GM19351 (cell line): Measurements from ENCODE around the gene CEMIP.

Experiments used
- ATAC-seq: cut with Tn5 transposase; IDR thresholded peaks from one replicate; pipeline ENCODE4 v1.9.1; 2021; ENCODE audit warnings: mild to moderate bottlenecking, moderate library complexity; ENCODE audit not compliant: unreplicated experiment

CEMIP gene

DNA sequence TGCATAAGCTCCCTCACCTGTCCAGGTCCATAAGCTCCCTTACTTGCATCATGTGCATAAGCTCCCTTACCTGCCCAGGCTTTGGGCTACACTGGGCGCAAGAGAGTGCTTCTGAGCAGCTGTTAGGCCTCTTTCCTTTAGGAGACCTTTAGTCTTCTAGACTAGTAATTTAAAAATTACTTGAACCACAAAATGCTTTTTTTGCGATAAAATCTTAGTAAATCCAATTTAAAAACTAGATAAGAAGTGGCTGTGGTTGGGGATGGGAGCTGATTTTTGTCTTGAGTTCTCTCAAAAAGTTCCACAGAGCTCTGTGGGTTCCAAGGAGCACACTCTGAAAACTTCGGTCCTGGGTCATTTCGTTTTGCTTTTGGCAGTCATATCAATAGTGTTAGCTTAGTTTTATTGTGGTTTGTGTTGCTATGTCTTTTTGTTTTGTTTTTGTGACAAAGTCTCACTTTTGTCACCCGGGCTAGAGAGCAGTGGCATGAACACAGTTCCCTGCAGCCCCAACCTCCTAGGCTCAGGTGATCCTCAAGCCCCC lies 6.7 kb downstream of the CEMIP start:
- ATAC-seq: no peak

DNA sequence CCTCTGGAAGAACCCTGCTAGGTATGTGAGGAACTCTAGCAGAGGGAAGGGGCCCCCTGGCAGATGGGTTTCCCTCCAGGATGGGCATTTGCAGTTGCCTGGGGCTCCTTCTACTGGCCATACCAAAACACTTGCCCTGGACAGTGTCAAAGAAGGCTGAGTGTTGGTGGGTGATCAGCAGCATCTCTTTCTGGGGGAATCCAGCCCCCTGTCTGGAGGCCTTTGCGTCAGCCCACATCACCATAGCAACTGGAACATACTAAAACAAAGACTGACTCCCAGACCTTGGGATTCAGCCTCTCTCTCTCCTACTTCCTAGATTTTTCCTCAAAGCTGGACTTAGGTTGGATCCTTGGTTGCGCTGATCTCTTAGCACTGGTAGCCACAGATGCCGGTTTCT lies 8.1 kb downstream of the CEMIP start:
- ATAC-seq: no peak

DNA sequence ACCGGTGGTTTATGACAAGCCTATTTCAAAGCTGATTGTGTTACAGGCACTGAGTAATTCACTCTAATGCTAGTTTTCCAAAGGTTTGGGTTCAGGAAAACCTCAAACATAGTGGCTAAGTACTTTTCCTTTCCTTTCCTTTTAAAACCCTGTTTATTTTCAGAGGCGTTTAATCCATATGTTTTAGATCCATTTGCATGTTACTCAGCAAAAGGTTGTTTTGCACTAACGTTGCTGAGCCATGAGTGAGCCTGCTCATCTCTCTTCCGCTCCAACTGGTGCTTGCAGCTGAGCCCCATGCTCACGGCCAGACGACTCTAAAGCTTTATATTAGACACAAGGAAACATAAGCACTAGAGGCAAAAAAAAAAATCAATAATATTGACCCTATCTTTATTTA lies 9.4 kb downstream of the CEMIP start:
- ATAC-seq: no peak

DNA sequence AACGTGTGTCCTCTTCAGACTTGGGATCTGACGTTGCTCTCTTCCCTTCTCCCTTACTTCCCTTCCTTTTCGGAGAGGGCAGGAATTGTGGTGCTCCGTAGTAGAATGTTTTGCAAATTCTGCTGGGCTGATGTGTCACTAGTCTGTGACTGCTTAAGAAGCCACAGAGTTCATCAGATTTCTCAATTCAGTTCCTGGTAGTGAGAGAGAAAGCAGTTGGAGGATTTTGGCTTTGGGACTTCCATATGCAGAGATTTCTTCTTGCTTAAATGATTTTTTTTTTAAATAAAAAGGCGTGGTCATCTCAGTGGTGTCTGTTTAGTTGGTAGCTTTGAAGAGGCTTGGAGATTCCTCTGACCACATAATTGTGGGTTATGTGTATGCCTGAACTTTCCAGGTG lies 10.1 kb downstream of the CEMIP start:
- ATAC-seq: no peak

DNA sequence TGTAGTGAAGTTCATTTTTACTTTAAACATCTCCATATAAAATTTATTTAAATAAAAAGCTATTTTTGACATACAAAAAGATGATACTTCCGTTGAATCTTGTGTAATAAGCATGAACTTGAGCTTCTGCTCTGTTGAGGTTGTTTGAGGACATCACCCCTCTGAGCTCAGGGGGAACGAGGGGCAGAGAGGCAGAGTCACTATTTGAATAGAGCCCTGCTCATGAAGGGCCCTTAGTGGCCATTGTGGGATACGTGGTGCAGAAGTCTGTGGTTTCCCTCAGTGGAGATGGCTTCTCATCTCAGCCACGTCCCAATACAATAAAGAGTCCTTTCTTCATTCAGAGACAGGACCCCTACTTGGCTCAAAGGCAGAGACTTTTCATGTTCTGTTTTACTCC lies 10.6 kb downstream of the CEMIP start:
- no peak for ATAC-seq

DNA sequence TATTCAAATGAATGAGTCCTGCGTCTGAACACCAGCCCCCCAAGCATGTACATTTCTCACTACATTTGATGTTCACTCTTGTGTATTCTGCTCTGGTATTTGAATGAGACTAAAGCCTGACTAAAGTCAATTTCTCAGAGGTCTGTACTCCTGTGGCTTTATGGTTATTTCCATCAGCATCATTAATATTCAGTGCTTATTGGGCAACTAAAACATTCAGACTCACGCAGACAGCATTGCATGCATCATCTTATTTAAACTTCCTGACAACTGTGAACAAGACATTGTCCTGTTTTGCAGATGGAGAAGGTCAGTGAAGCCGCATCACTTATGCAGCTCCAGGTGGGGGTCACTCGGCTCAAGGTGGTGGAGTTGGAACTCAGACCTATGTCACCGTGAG lies 11.1 kb downstream of the CEMIP start:
- no peak for ATAC-seq

DNA sequence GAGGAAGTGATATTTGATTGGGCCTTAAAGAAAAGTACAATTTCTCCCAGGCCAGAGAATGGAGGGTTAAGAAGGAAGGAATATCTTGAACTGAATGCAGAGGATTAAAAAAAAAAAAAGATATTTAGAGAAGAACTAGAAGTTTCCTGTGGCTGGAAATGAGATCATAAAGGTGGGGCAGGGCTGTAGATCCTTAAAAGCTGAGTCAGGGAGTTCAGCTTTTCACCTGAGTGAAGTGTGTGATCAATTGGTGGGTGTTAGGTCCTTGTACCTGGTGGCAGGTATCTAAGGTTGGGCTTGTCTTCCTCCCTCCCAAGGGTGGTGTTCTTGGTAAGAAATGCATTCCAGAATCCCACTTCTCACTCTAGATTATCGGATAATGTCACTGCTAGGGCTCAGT lies 11.8 kb downstream of the CEMIP start:
- ATAC-seq: no peak

DNA sequence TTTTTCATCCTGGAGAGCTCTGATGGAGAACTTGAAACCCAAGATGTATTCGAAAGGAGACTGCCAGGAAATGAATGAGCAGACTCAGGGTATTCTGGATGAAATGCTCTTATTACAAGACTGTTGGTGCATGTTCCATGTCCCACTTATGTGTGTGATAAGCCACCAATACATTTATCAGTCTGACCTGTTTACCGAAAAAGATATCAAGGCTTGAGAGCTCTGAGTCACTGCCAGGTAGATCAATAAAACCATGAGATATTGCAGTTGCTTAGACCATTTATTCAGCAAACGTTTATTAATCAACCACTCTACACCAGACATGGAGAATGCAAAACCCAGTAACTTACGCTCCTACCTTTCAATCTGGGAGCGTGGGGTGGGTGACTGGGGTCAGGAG lies 17.2 kb downstream of the CEMIP start:
- ATAC-seq: no peak

DNA sequence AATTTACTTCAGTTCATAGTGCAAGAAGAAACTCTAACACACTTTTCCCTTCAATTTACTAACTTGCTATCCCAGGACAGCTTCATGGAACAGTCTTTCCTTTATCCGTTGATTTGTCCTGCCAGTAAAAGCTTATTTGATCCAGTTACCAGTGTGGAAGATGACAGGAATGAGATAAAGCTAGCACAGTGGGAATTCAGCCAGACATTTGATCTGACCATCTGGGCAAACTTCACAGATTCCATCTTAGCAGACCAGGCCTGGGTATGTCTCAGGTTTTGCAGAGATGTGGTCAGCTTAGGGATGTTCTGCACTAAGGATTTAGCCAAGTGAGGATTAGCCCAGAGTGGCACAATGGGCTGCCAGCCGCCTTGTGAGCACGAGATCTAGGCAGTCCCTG lies 19.7 kb downstream of the CEMIP start:
- ATAC-seq: no peak

DNA sequence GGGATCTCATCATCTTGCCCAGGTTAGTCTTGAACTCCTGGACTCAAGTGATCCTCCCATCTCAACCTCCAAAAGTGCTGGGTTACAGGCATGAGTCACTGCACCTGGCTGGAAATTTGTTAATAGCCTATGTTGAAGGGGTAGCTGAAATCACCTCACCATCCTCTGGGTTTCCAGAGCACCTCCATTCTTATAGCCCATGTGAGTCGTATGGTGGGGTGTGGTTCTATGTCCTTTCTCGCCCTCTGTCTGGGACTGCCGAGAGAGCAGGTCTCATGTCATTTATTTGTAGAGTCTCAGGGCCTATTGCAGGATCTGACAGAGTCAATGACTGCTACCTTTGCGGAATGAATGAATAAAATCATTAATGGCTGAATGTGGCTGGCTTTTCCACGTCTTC lies 20.9 kb downstream of the CEMIP start:
- ATAC-seq: no peak

DNA sequence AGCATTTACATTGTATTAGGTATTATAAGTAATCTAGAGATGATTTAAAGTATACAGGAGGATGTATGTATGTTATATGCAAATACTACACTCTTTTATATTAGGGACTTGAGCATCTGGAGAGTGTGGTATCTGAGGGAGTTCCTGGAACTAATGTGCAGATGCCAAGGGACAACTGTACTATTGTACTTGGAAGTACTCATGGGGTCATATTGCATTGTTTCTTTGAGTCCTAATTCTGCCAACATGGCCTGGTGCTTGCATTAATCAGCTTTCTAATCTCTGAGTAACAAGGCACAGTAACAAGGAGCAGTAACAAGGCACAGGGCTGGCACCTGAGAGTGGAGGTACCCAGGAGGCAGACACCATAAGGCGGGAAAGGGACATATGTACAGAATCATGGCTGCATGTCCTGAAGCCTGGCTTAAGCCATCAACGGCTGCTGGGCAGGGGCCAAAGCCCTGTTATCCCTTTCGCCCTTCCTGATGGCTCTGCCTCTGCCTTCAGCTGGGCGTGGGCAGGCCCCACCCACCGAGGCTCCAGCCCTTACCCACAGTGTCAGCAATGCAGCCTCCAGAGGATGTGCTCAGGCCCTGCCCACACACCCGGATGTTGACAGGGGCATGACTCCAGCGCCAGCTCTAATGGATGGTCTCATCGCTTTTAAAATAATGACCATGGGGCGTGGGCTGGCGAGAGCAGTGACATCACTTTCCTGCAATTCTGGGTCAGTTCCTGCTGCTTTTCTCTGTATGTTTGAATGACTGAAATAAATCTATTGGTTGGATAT lies 22.9 kb downstream of the CEMIP start:
- no peak for ATAC-seq

DNA sequence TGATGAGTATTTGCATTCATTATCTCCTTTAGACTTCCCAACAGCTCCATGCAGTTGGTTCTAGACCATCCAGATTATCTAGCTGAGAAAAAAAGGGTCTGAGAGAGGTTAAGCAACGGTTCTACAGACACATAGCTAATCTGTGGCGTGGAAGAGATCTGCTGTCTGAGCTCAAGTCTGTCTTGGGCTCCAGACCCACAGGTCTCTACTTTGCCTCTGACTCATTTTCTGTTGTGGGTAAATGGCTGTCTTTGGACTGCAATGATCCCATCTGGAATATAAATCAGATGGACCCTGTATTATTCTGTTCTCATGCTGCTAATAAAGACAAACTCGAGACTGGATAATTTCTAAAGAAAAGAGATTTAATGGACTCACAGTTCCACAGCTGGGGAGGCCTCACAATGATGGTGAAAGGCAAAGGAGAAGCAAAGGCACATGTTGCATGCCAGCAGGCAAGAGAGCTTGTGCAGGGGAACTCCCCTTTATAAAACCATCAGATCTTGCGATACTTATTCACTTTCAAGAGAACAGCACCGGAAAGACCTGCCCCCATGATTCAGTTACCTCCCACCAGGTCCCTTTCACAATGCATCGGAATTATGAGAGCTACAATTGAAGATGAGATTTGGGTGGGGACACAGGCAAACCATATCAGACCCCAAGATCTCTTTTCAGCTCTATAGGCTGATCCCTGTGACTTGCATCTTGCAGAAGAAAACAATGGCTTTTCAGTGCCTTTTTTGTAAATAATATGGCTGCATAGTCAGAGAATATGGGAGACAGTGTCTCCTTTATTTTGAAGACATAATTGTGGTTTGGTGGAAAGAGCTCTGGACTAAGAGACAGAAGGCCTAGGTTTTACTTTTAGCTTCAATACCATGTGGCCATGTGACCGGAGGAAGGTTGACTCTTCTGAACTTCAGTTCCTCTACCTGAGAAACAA lies 24.7 kb downstream of the CEMIP start:
- ATAC-seq: no peak

DNA sequence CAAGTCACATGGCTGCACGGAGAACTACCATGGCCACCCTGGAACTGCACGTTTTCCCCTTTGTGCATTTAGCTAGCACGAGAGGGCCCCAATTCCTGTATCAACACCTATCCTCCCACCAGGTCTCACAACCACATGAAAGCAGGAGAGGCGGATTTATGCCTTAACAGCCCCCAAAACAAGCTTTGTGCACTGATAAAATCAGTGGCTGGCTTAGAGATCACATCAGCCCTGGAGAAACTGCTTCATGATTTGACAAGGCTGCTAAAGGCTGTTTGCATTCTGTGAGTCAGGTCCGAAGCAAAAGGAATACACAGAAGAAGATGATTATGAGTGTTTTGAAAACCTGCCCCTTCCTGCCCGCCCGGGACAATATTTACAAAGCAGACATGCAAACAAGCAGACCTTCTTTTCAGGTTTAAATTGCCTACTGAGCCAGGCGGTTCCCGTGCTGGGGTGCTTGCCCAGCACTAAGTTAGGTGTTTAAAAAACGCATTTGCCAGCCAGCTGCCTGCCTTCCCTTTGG lies 25.9 kb downstream of the CEMIP start:
- ATAC-seq: no peak

DNA sequence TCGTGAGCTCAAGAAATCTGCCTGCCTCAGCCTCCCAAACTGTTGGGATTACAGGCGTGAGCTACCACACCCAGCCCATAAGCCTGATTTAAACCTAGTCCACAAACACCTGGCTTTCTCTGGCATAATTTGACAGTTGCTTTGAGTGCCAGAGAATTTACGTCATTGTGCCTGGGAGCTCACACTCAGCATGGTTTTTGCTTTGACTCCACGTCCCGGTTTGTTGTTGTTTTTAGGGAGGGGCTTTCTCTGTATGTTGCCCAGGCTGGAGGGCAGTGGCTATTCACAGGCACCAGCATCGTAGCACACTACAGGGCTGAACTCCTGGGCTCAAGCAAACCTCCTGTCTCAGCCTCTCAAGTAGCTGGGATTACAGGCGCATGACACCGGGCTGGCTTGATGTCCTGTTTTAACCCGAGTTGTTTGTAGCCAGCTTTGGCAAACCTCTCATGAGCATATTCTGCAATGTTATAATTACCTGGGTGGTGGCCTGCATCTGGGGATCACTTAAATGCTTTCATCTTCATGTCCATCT lies 32.7 kb downstream of the CEMIP start:
- ATAC-seq: no peak

DNA sequence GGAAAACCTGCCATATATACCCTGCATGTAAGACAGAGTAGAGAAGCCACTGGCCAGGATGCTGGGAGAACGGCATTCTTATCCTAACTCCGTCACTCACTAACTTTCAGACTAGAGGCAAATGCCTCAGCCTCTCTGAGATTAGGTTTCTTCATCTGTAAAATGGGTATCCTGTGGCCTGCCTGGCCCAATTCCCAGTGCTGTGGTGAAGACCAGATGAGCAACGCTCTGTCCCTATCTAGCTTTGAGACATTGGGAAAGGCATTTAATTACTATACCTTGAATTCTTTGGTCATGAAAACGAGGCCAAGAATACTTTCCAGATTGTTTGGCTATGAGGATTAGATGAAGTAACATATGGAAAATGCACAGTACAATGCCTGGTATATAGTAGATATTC lies 35.9 kb downstream of the CEMIP start:
- no peak for ATAC-seq

DNA sequence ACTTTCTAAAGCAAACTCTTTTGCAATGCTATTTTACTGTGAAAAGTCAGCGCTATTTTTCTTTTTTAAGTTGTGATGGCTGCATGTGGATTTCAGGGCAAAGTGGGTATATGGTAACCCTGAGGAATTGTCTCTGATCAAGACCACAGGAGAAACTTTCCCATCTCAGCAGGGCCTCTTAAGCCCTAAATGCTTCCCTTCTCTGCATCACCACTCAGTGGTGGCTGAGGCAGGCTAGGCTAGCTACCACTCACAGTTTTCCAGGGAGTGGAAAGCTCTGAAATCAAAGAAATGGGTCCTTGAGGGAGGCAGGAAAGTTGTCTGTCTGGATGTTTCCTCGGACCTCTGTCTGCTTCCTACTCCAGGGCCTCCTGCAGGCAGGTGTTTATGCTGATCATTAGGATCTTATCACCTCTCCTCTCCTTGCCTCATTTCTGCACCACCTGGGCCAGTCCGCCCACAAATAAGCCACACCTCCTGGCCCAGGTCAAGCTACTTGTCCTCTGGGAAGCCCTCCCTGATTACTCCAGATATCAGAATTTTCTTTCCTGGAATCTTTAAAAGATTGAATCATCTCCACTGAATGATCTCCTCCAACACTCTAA lies 37.0 kb downstream of the CEMIP start:
- ATAC-seq: no peak

DNA sequence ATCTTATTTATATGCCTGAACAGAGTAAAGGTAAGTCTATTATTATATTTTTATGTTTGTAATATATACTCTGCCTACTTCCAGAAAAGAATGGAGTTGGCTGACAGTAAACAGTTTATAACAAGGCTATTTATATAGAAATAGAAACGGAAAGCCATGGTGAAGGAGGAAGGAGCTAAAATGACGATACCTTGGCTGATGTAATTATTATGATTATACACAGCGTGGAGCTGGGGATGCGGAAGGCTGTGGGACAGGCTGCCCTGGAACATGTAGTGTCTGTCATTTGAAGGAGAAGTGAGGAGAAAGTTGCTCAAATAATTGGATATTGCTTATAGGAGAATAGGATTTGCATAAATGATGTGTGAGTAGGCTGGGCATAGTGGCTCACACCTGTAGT lies 37.8 kb downstream of the CEMIP start:
- no peak for ATAC-seq

DNA sequence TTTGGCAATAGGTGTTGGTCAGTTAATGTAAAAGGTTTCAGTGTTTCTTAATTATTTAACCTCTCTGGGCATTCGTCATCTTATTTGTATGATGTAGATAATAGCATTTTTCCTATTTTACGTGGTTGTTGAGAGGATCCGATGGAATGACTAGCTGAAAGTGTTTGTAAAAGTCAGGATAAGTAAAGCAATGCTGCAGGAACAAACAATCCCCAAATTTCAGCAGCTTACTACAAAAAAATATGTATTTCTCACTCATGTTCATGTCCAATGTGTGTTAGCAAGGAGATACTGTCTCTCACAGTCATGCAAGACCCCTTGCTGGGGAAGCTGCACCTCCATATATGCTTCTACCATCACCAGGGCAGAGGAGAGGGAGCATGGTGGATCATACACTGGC lies 38.7 kb downstream of the CEMIP start:
- ATAC-seq: no peak

DNA sequence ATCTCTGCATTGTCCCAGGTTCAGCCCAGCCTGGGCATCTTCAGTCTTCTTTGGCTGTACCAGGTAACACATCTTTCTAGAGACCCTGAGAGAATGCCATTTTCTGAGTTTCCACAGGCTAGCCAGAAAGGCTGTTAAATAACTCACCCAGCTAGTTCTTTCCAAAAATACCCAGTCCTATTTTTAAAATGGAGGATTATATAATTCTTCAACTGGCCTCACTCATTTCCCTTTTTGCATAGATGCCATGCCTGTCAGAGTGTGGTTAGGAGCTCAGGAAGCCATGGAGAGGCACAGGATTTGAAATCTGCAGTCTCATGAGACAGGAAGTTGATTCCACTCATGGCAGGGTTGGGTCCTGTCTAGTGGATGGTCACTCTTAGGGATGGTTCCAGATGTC lies 39.8 kb downstream of the CEMIP start:
- ATAC-seq: no peak

DNA sequence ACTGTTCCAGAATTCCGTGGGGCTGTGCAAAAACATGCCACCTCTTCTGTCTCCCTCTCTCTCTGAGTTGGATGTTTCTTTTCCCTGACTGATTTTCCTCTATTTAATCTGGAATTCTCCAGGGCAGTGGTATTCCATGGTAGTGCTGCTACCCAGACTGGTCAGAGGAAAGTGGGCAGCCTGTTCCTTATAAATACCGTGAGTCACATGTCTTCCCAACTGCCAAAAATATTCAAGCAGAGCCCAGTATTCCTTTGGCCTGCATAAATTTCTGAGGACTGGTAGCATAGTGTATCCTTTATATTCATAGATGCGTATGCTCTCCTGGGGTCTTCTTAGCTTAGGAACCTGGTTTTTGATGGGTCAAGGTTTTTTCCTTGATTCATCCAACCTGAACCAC lies 40.9 kb downstream of the CEMIP start:
- no peak for ATAC-seq

DNA sequence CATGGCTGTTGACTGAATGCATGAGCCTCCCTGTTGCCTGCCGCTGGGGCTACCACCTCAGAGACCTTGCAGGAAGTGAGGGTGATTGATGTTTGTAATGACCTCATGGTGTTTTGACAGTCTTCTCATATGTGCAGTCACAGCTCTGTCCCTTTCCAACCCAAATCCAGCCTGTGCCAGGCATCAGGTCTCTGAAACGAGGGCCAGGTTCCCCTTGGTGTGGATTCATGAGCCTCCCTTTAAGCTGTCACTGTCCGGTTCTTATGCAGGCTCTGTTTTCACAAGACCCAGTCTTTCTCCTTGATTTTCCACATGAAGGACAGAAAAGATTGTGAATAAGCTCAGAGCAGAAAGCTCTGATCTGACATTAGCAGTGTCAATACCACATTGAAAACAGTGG lies 43.1 kb downstream of the CEMIP start:
- ATAC-seq: no peak
